ENCODE results near the gene ST3GAL3. TPM values are rescaled to one million over a fixed set of nuclear protein-coding genes. Genes with fewer than 3 reads are reported as not detected.

Gene ST3GAL3
- total and polyA plus RNA-seq, 2 of the 13 experiments (the other 11 are each of a cell fraction or from before 2014, with no cell fraction given), result 5.1 to 8.1 TPM

GRCh38 chr1:43968348-43968948 lies 261.1 kb downstream of the ST3GAL3 start:
- 95% methylated on average over 6 of the region's 6 CpGs for WGBS (ENCODE audit: low lambda C conversion rate)
- ATAC-seq (no peak), FAIRE-seq (no peak), DNase-seq (ENCODE audit: low spot score) (no peak)
- Histone ChIP-seq H3K9ac (ENCODE audit: insufficient read depth, low read depth, low read length) (no peak overlapping the region), H3K27me3 (ENCODE audit: control insufficient read depth in 1 of 2, insufficient read depth in 2 of 2, low read length in 2 of 2) (no peaks in the 10 kb centered on the region), H4K20me1 (ENCODE audit: insufficient read depth, low read length) (no peaks in the 10 kb centered on the region), H2AFZ (ENCODE audit: low read length) (no peak overlapping the region), H3K4me2 (ENCODE audit: low read depth, low read length) (no peak overlapping the region), H3K9me3 (ENCODE audit: low read length) (no peaks in the 10 kb centered on the region), H3K27ac (ENCODE audit: extremely low read length, insufficient read depth, low read length) (no peak overlapping the region), H3K4me1 (ENCODE audit: insufficient read depth, low read length) (peaks cover 14% of the 10 kb centered on the region), H3K79me2 (ENCODE audit: insufficient read depth, low read length) (peaks cover 11% of the 10 kb centered on the region), H3K4me3 (replicated peaks in 1 of 3; ENCODE audit: insufficient read depth in 1 of 3, low read depth in 2 of 3, low read length in 3 of 3) (no peak overlapping the region), H3K36me3 (replicated peaks in 1 of 2; ENCODE audit: control insufficient read depth in 1 of 2, insufficient read depth in 2 of 2, low read length in 2 of 2) (peaks cover 3 to 4% of the 10 kb centered on the region in 2 experiments; a peak in 2 of 5 replicates)
- no TSS peak for BruUV-seq (replicated peaks)
- CTCF ChIA-PET (ENCODE audit: low intra/inter-chr PET ratio, low total read pairs), result no interaction called here
- in situ Hi-C loops (cut with HindIII; ENCODE audit: extremely low pct_ligation_motif_present, low pct_unique_long_range_greater_than_20kb) (no loop called here), intact Hi-C loops (cut with micrococcal nuclease; ENCODE audit: unreplicated experiment) (no loop called here)
- POLR2A ChIA-PET, result interaction anchor here (0.6 to 1.5 kb wide), 2 partner anchors 10 to 21 kb away, joined by 3 read pairs; partner anchors contain the start of gene IPO13
- TF ChIP-seq MBNL3 (CRISPR knock-in tag; conservative IDR thresholded peaks at IDR 0.05) (no peak), NPAS2 (CRISPR knock-in tag; IDR thresholded peaks at IDR 0.05; ENCODE audit: borderline replicate concordance) (no peak), NKX3-1 (CRISPR knock-in tag; IDR thresholded peaks at IDR 0.05) (0 out of 2 replicates have a peak, but pooled peaks have one; percentile 41), ZNF331 (CRISPR knock-in tag; IDR thresholded peaks at IDR 0.05) (peak; percentile 62; the same call in 1 of the 2 replicates), MEIS2 (CRISPR knock-in tag; IDR thresholded peaks at IDR 0.05) (0 out of 2 replicates have a peak, but pooled peaks have one; percentile 39), ZBTB2 (CRISPR knock-in tag; IDR thresholded peaks at IDR 0.05; ENCODE audit: low read depth) (no peak), HMGXB3 (CRISPR knock-in tag; IDR thresholded peaks at IDR 0.05; ENCODE audit: borderline replicate concordance) (0 out of 2 replicates have a peak, but pooled peaks have one; percentile 58), NR2F6 (IDR thresholded peaks at IDR 0.05) (no peak), NR2F6 (CRISPR knock-in tag; IDR thresholded peaks at IDR 0.05) (peak; percentile 34; the same call in 1 of the 2 replicates), ZNF704 (CRISPR knock-in tag; IDR thresholded peaks at IDR 0.05; ENCODE audit: borderline replicate concordance) (no peak)
- TF ChIP-seq, protein P1, sequence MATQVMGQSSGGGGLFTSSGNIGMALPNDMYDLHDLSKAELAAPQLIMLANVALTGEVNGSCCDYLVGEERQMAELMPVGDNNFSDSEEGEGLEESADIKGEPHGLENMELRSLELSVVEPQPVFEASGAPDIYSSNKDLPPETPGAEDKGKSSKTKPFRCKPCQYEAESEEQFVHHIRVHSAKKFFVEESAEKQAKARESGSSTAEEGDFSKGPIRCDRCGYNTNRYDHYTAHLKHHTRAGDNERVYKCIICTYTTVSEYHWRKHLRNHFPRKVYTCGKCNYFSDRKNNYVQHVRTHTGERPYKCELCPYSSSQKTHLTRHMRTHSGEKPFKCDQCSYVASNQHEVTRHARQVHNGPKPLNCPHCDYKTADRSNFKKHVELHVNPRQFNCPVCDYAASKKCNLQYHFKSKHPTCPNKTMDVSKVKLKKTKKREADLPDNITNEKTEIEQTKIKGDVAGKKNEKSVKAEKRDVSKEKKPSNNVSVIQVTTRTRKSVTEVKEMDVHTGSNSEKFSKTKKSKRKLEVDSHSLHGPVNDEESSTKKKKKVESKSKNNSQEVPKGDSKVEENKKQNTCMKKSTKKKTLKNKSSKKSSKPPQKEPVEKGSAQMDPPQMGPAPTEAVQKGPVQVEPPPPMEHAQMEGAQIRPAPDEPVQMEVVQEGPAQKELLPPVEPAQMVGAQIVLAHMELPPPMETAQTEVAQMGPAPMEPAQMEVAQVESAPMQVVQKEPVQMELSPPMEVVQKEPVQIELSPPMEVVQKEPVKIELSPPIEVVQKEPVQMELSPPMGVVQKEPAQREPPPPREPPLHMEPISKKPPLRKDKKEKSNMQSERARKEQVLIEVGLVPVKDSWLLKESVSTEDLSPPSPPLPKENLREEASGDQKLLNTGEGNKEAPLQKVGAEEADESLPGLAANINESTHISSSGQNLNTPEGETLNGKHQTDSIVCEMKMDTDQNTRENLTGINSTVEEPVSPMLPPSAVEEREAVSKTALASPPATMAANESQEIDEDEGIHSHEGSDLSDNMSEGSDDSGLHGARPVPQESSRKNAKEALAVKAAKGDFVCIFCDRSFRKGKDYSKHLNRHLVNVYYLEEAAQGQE (IDR thresholded peaks at IDR 0.05; ENCODE audit: borderline replicate concordance in 1 of 2, low read depth in 1 of 2, low read length in 2 of 2), result peak in 1 of 2 experiments; percentile 96; a peak in 2 of 4 replicates
- TF ChIP-seq, protein P2, sequence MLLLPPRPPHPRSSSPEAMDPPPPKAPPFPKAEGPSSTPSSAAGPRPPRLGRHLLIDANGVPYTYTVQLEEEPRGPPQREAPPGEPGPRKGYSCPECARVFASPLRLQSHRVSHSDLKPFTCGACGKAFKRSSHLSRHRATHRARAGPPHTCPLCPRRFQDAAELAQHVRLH (CRISPR knock-in tag; IDR thresholded peaks at IDR 0.05; ENCODE audit: borderline replicate concordance, low read depth), result 0 out of 2 replicates have a peak, but pooled peaks have one; percentile 34

Measured in HepG2 (cell line).